Omental fat pad (tissue), 4 donors: ENCODE measurements around the gene EPG5. TPM values are rescaled to one million over a fixed set of nuclear protein-coding genes. Genes with fewer than 3 reads are reported as not detected.

Source experiments
- ATAC-seq: fragments of 150-250 bp; one replicate; pipeline ENCODE4 v1.9.1; 2016; ENCODE audit warnings: mild to moderate bottlenecking, moderate library complexity; ENCODE audit not compliant: low FRiP score
- DNase-seq: peaks from one replicate; pipeline ENCODE4 v3.0.0-alpha.2; 2019; ENCODE audit warnings: low spot score
- total RNA-seq, 4 donors: library from RNA; depleted of rRNA; stranded (reverse); fragments of >200 nt; gene quantifications; one replicate each; pipeline ENCODE4 v1.1.0, GENCODE V29; 2016
- TF ChIP-seq, protein P1 (sequence below), 3 donors: fragments of 450-650 bp; IDR thresholded peaks; one replicate each; pipeline ENCODE4 v1.5.1; 2016 to 2017; ENCODE audit warnings: antibody characterized with exemption in 3 of 3, mild to moderate bottlenecking in 3 of 3, moderate library complexity in 2 of 3

EPG5 gene
- total RNA-seq, 4 donors from 2014 or later: 24.9 to 43.7 (median 26.2) TPM

DNA sequence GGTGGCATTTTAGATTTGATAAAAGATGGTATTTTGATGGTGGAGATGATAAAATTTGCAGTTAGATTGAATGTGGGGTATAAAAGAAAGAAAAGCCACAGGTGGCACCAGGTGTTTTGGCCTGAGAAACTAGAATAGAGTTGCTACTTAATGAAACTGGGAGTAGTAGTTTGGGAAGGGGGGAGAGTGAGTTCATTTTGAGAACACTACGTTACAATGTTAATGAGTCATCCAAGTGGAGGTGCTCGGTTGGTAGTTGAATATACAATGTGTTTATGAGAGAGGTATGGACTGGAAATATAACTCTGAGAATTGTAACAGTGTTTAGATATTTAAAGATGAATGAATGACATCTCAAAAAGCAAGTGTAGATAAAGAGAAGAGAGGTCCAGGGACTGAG lies 26.4 kb downstream of the EPG5 start:
- no peak for DNase-seq
- TF ChIP-seq, protein P1, sequence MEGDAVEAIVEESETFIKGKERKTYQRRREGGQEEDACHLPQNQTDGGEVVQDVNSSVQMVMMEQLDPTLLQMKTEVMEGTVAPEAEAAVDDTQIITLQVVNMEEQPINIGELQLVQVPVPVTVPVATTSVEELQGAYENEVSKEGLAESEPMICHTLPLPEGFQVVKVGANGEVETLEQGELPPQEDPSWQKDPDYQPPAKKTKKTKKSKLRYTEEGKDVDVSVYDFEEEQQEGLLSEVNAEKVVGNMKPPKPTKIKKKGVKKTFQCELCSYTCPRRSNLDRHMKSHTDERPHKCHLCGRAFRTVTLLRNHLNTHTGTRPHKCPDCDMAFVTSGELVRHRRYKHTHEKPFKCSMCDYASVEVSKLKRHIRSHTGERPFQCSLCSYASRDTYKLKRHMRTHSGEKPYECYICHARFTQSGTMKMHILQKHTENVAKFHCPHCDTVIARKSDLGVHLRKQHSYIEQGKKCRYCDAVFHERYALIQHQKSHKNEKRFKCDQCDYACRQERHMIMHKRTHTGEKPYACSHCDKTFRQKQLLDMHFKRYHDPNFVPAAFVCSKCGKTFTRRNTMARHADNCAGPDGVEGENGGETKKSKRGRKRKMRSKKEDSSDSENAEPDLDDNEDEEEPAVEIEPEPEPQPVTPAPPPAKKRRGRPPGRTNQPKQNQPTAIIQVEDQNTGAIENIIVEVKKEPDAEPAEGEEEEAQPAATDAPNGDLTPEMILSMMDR (IDR thresholded peaks at IDR 0.05): no peak
- no peak for ATAC-seq

- no peak for ATAC-seq
- no peak for DNase-seq
- TF ChIP-seq, protein P1 (IDR thresholded peaks at IDR 0.05): no peak
These were observed 27.9 kb downstream of the EPG5 start for GRCh38 chr18:45939236-45939635.

DNA sequence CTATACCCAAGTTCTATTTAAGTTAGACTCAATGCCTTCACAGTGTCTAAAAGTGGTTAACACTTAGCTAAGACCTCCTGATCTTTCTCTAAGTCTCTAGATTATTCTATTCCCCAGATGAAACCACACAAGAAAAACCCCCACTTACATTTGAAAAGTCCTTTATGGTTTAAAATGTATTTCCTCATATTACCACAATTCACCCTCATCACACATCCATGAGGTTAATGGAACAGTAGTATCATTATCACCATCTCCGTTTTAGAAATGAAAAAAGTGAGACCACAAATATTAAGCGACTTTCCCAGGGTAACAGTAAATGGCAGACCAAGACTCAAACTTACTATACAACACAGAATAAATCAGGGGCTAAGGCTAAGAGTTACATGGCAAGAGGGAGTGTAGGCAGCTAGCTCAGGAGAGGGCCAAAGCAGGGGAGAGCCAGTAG lies 28.6 kb downstream of the EPG5 start:
- no peak for DNase-seq
- TF ChIP-seq, protein P1 (IDR thresholded peaks at IDR 0.05): no peak
- ATAC-seq: no peak

DNA sequence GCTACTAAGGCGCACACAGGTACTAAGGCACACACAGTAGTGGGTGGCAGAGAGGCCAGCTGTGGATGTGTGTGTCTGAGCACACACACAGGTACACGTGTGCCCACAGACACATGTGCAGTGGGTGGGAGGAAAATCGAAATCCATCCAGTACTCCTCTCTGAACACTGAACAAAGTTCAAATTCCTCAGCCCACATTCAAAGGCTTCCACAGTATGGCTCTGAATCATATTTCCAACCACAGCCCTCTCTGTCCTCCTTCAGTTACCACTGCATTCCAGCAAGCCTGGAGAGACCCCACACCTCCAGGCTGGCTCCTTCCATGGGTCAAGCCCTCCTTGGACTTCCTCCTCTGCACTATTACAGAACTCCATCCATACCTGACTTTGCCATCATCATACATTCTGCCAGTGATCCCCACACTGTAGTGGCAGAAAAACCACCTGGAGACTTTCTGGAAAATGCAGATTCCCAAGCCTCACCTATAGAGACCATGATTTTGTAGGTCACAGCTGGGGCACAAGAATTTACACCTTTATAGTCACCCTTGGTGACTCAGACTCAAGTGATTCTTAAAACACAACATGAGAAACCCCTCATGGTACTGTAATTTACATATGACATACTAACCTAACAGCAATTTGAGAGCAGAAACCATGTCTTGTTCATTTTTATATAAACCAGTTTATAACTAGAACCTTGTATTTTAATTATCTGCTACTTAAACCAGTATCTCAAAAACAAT lies 31.4 kb downstream of the EPG5 start:
- ATAC-seq (no peak), DNase-seq (no peak)
- TF ChIP-seq, protein P1 (IDR thresholded peaks at IDR 0.05): no peak

DNA sequence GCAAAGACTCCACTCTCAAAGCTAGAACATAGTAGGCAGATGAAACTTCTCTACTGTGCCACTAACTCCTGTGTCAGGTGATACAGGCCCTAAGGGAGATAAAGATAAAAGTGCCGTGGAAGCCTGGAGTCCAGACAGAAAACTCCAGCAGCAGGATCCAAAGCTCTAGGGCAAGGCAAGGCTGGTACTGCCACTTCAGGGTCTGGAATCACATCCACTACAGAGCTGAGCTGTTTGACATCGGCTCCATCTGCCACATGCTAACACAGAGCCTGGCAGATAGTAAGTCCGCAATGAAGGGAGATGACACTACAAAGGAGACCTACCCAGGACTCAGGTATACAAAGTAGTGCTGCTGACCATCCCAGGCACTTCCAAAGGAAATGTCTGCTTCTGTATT lies 34.4 kb downstream of the EPG5 start:
- no peak for DNase-seq
- TF ChIP-seq, protein P1 (IDR thresholded peaks at IDR 0.05): no peak
- ATAC-seq: no peak

GRCh38 chr18:45930963-45931362 lies 36.2 kb downstream of the EPG5 start:
- TF ChIP-seq, protein P1 (IDR thresholded peaks at IDR 0.05): no peak
- DNase-seq: no peak
- ATAC-seq: no peak

- DNase-seq (no peak), ATAC-seq (no peak)
- TF ChIP-seq, protein P1 (IDR thresholded peaks at IDR 0.05): no peak
These were observed 40.4 kb downstream of the EPG5 start for GRCh38 chr18:45926691-45927090.
